ENCODE results near the gene TM6SF1.
"Not testable (repeated sequence)": the region's sequence is repeated elsewhere in the genome, so short reads cannot be mapped to it uniquely, and the experiment has no call there.

Gene TM6SF1

GRCh38 chr15:83090465-83090864, 17.0 kb upstream of the TM6SF1 start:
- DNase-seq: no peak

- not testable (repeated sequence) for DNase-seq
These were observed 15.5 kb upstream of the TM6SF1 start for GRCh38 chr15:83091965-83092308.

GRCh38 chr15:83092309-83092976, 15.0 kb upstream of the TM6SF1 start:
- DNase-seq: no peak

- DNase-seq: no peak
These were observed 12.9 kb upstream of the TM6SF1 start for GRCh38 chr15:83094583-83094982.

- no peak for DNase-seq
These were observed 9.4 kb upstream of the TM6SF1 start for GRCh38 chr15:83098079-83098478.

GRCh38 chr15:83099290-83099689, 8.2 kb upstream of the TM6SF1 start:
- DNase-seq: no peak

GRCh38 chr15:83100097-83100646, 7.3 kb upstream of the TM6SF1 start:
- no peak for DNase-seq

GRCh38 chr15:83102346-83102745, 5.1 kb upstream of the TM6SF1 start:
- DNase-seq: no peak

- DNase-seq: no peak
These were observed 3.3 kb upstream of the TM6SF1 start for GRCh38 chr15:83104141-83104540.

- no peak for DNase-seq
These were observed 2.0 kb upstream of the TM6SF1 start for GRCh38 chr15:83105440-83105839.

- DNase-seq: no peak
These were observed 366 bp downstream of the TM6SF1 start for GRCh38 chr15:83107841-83108181.

GRCh38 chr15:83108266-83109219, 1.1 kb downstream of the TM6SF1 start:
- DNase-seq: peak; percentile 32

- no peak for DNase-seq
These were observed 2.1 kb downstream of the TM6SF1 start for GRCh38 chr15:83109532-83109931.

GRCh38 chr15:83110381-83110780, 2.9 kb downstream of the TM6SF1 start:
- no peak for DNase-seq

GRCh38 chr15:83111149-83111548, 3.7 kb downstream of the TM6SF1 start:
- DNase-seq: no peak

- no peak for DNase-seq
These were observed 4.9 kb downstream of the TM6SF1 start for GRCh38 chr15:83112233-83112955.

GRCh38 chr15:83112956-83113299, 5.5 kb downstream of the TM6SF1 start:
- no peak for DNase-seq

- no peak for DNase-seq
These were observed 6.6 kb downstream of the TM6SF1 start for GRCh38 chr15:83113881-83114674.

- DNase-seq: no peak
These were observed 7.4 kb downstream of the TM6SF1 start for GRCh38 chr15:83114856-83115255.

- DNase-seq: no peak
These were observed 8.0 kb downstream of the TM6SF1 start for GRCh38 chr15:83115410-83115809.

GRCh38 chr15:83115831-83116565, 8.6 kb downstream of the TM6SF1 start:
- no peak for DNase-seq

- DNase-seq: no peak
These were observed 10.9 kb downstream of the TM6SF1 start for GRCh38 chr15:83118291-83118827.

Measured in stimulated activated CD8-positive, alpha-beta memory T cell treated with anti-CD3 and anti-CD28 coated beads, Interleukin-4, amount 100 ng/mL, for 48 hours (primary cell).